GDM1 (cell line): Measurements from ENCODE around the gene CDYL2.
"Not testable (repeated sequence)": the region's sequence is repeated elsewhere in the genome, so short reads cannot be mapped to it uniquely, and the experiment has no call there.

Experiments
- DNase-seq: peaks from one replicate; lab custom pipeline; 2025; lab: John Stamatoyannopoulos, UW

CDYL2 gene

DNA sequence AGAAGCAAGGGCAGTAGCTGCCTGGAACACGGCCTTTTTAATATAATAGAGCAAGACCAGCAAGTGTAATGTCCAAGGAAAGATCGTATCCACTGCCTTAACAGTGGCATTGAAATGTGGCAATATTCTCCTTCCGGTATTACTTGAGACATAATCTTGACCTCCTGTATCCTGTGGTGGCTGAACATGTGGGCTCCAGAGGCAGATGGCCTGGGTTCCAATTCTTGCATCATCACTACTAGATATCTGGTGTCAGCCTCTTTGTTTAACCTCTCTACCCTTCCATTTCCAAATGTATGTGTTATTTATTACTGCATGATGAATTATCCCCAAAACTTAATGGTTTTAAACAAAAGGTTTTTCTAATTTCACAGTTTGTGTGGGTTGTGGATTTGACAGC lies 3.5 kb upstream of the CDYL2 start:
- DNase-seq, result no peak

DNA sequence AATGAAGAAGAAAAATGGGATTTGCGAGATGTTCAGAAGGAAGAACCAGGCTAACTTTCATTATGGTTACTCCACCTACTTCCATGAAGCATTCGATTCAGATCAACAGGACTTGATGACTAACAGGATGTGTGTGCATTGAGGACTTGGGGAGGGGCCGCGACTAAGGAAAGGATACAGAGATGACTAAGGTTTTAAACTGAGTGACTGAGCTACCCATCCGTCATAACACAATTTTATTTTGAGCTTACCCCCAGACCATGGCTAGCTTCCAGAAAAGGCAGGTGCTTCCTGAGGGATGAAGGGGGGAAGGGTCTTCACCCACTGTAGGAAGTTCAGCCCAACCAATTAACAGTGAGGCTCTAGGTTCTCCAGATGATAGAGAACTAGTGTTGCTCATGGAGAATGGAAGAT lies 2.5 kb upstream of the CDYL2 start:
- DNase-seq, result no peak

DNA sequence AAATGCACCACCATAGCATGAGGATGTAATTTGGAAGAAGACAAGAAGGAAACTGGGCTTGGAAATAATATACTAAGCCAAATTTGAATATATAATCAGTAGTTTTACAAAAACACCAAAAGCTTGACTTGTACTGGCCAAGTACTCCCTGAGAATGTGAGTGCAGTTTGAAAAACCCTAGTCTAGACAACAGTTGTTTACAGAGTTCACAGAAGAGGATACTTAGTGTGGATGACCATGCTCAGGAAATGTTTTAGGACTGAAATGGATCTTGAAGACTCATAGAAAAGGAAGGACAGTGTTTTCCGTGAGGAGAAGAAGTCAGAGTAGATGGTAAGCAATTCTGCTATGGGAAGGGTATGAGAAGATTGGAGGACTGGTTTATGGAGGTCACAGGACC lies 1.9 kb upstream of the CDYL2 start:
- no peak for DNase-seq

DNA sequence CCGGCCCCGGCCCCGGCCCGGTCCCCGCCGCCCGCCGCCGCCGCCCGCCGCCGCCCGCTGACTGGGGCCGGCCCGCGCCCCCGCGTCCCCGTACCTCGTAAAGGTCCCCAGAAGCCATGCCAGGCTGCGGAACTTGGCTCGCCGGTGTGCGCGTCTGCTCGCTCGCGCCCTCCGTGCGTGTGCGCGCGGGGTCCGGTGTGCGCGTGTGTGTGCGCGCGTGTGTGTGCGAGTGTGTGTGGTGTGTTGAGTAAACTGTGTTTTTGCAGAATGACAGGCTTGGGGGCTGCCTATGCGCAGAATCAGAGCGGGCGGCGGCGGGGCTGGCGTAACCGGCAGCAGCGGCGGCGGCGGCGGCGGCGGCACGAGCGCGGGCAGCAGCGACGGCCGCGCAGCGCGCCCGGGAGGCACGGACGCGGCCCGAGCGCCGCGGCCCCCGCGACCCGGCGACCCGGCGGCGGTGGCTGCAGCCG lies 307 bp downstream of the CDYL2 start:
- DNase-seq, result no peak

DNA sequence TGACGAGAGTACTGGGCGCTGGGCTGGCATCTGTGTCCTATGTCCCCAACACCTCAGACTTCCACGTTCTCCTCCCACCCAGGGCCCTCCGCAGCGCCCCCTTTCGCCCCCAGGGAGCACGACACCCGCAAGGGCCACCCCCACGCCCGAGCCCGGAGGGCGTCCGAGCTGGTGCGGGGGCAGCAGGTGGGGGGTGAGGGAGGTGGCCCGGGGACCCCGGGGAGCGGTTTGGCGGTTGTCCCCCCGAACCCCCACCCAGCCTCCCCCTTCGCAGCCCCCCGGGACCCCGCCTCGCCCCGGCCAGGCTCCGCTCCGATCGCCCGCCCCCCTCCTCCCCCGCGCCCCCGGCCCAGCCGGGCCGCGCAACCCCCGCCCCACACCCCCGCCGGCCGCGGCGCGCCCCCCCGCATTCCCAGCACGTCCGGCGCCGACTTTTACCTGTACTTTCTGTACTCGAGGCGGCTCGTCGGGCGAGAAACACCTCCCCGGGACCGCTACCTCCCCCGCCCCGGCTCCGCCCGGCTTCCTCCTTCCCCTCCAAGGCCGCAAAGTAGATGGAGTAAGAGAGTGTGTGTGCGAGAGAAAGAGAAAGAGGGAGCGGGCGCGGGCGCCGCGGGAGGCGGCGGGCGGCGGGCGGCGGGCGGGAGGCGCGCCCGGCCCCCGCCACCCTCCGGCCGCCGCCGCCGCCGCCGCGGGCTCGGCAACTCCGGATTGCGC lies 901 bp downstream of the CDYL2 start:
- DNase-seq, result no peak

DNA sequence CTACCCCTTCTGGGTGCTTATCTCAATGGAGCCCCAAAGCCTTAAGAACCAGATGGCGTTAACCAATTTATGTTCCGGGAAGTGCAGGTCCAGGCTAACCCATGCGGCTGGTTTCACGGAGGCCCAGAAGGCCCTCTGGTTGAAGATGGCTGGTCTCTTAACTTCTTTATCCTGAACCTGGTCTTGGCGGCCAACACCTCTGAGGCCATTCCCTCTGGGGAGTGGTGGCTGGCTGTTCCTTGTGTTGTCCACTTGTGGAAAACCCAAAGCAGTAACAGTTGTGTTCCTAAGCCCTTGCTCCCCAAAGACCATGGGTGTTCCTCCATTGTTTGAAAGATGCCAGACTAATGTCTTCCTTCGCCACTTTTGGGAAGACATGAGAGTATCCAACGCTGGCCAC lies 1.5 kb downstream of the CDYL2 start:
- no peak for DNase-seq

DNA sequence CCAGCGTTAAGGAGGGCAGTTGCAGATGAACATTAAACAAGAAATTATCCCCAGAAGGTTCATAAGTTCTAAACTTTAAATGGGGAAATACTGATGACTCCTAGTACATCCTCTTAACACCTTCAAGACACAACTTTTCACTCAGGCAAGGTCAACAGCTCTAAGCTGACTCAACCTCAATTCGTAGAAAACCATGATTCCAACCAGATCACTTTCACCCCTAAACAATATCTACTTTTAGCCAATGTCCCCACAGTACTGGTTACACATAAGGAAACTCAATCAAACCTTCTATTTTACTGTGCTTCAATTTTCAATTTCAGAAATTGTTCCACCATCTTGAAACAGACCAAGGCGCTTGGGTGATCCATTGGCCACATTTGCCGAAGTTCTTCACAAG lies 2.3 kb downstream of the CDYL2 start:
- no peak for DNase-seq

DNA sequence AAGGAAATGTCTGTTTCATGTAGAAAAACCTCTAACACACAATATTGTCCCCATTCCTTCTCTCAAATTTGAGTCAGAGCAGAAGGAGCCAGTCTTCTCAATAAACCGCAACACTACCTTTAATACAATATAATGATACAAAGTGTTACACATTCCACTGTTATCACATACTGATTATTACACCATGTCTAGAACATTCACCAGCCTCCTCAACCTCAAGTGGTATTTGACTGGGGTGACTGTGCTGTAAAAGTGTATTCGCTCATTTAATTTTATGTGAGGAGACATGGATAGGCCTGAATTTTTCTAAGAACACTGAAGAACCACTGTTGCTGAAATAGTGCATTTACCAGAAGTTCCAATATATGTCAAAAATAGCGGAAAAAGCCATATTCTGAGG lies 10.3 kb downstream of the CDYL2 start:
- no peak for DNase-seq

DNA sequence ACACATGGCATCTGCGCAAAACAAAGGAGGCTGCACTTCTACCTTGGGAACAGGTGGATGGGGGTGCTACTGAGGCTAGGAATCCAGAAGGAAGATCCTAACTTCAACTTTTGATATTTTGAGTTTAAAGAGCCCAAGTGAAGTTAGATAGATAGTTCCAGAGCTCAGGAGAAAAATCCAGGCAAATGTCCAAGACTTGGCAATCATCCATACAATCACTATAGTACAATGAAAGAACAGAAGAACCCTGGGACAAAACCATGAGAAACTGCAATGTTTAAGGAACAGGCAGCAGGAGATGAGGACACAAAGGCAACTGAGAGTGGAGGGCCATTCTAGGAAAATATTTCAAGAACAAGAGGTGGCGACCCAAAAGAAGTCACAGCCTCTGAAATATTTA lies 12.4 kb downstream of the CDYL2 start:
- DNase-seq, result no peak

DNA sequence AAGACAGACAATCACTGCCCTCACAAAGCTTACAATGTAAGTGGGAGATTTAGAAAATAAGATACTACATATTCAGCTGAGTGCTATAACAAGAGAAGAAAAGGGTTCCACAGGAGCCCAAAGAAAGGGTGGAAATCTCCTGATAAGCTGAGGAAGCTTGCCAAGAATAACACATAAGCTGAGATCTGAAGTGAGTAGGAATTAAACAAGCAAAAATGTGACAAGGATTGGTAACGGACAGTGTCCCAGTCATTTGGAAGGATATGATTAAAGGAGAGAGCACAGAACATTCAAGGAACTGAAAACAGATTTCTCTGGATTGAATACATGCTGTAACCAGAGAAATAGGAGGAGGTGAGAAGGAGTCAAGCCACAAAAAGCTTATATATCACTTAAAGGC lies 13.0 kb downstream of the CDYL2 start:
- DNase-seq, result no peak

DNA sequence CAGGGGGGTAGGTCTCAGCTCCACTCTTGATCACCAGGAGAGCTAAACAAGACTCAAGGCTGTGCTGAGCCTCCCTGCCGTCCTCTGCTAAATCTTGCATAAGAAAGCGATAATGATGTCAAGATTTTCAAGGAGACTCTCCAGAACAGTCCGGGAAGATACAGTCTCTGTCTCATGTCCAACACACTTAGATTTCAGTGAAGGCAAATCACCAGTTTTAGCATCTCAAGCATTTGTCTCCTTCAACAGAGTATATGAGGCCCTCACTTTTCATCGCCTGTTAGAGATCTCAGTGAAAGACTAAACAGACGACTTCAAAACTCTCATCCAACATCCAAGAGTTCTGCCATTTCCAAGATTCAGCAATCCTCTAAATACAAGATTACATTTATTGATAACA lies 13.6 kb downstream of the CDYL2 start:
- DNase-seq, result no peak

DNA sequence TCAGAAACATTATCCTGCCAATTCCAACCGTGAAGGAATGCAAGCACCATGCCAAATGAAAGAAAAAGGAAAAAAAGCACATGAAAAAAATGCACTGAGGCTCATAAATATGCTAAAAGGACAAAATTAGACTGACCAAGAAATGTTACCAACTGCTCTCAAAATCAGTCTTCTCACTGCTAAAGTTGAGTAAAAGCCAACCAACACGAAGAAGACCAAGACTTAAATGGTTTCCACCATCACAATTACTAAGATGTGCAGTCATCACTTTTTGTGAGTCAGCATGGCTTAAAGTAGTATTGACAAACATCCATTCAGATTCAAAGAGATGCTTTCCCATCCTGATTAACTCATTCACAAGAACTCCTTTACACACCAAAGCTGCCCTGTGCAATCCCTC lies 16.4 kb downstream of the CDYL2 start:
- DNase-seq, result no peak

DNA sequence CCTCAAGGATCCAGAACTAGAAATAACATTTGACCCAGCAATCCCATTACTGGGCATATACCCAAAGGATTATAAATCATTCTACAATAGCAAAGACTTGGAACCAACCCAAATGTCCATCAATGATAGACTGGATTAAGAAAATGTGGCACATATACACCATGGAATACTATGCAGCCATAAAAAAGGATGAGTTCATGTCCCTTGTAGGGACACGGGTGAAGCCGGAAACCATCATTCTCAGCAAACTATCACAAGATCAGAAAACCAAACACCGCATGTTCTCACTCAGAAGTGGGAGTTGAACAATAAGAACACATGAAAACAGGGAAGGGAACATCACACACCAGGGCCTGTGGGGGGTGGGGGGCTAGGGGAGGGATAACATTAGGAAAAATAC lies 17.8 kb downstream of the CDYL2 start:
- not testable (repeated sequence) for DNase-seq

DNA sequence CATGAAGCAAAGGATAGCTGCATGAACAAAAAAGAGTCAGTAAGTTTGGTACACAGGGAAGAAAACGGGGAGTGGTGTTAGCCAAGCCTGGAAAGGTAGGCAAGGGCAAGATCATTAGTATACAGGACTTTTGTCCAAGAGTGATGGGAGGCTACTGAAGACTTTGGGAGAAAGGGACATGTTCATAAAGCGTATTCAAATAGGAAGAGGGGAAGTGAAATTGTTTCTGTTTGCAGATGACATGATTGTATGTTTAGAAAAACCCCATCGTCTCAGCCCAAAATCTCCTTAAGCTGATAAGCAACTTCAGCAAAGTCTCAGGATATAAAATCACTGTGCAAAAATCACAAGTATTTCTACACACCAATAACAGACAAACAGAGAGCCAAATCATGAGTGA lies 19.4 kb downstream of the CDYL2 start:
- no peak for DNase-seq

DNA sequence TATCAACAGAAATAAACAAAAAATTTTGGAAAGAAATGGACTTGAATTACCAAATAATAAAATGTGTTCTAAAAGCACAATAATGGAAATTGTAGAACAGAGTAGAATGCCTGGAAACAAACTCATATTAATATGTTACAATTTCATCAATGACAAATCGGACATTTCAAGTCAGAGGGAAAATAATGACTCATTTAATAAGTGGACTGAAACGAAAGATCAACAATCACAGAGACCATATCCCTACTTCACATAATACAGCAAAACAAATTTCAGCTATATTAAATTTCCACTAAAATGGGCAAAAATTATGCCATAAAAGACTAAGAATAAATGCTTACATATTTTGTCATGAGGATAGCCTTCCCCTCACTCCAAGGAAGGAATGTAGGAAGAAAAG lies 25.7 kb downstream of the CDYL2 start:
- DNase-seq, result no peak

DNA sequence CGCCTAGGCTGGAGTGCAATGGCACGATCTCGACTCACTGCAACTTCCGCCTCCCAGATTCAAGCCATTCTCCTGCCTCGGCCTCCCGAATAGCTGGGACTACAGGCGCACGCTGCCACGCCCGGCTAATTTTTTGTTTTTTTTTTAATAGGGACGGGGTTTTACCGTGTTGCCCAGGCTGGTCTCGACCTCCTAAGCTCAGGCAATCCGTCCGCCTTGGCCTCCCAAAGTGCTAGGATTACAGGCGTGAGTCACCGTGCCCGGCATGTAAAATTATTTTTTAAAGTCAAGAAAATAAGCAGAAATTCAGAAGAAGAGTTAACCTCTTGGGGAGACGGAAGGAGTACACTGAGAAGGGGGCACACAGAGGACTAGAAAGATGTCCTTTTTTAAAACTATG lies 27.5 kb downstream of the CDYL2 start:
- no peak for DNase-seq

DNA sequence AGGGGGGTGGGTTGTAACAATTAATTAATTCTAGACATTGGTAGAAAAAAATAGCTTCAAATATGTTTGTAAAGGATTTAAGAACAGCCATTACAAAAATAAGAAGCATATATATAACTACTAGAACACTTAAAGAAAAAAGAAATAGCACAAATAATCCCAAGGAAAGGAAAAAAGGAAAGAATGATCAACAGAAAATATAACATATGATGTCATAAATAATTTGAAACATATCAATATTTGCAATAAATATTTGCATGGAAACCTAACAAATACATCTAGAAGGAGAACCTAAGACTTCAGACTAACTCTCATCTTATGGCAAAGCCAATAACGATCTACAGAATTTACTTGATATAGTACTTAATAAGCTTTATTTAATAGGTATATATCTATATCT lies 28.9 kb downstream of the CDYL2 start:
- DNase-seq, result no peak

DNA sequence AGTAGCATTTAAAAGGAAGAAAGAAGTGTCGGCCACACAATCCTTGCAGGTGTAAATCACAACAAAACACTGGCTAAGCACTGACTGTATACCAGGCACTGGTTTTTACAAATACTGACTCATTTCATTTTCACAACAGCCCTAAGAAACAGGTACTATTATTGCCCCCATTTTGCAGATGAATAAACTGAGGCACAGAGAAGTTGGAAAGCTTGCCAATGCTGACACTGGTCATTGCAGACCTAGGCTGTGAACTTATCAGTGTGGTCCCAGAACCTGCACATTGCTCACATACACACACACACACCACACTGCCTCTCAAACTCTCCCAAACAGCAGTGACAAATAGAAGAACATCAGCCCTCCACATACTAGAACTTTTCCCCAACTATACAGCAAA lies 37.6 kb downstream of the CDYL2 start:
- no peak for DNase-seq

DNA sequence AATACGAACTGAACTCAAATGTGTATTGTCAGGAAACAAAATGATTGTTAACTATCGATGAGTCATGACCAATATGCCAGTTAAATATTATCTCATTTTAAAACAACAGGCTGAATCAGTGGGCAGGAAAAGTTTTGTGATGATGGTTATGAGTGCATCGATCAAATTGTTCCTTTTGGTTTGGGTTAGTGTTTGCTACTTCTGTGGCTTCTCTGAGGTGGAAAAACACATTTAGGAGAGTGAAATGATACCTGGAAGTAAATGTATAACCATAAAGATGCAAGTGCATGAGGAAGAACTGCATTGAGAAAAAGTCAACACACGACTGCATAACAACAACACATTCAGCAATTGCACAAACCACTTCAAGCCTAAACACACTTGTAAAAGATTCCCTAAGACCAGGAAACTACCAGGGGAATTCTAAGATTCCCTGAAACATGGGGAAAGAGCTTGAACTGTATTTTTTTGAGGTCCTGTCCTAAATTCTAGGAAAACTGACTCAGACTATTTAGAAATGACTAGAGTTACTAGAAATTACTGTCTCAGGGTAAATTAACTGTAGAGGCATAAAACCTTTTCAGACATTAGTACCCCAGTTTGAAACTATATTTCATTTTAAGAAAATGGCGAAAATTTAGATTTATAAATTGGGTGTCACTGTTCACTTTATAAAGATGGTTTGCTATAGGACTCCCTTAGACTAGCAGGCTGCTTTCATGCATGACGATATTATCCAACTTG lies 44.8 kb downstream of the CDYL2 start:
- DNase-seq, result no peak

DNA sequence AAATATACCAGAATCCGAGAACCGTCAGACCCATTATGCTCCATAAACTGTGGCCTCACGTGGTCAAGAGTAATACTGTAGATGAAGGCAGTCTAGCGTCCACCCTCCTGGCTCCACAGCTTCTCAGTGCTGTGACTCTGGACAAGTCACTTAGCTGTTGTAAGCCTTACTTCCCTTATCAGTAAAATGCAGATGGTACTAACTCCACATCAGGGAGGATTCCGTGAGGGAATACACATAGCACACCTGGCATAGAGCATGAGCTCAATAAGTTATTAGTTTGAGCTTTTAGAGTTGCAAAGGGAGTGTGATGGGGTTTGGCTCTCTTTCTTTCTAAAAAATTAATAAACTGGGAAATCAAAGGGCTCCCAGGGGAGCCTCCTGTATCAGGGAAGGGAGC lies 49.9 kb downstream of the CDYL2 start:
- DNase-seq, result no peak

DNA sequence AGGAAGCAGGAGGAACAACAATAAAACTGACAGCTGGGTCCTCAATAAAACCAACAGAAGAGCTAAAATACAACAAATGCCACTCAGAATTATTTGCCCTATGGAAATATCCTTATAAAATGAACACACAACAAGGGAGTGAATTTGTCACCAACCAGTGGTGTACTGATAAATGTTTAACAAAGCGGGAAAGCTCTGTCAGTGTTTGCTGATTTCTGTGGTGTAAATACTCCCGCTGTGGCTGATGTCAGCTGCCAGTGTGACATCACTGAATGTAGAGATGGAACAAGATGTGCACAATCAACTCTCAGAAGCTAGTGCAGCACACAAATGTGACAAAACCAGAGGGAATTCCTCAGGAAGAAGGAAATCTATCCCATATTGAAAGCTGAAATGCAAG lies 51.9 kb downstream of the CDYL2 start:
- no peak for DNase-seq

DNA sequence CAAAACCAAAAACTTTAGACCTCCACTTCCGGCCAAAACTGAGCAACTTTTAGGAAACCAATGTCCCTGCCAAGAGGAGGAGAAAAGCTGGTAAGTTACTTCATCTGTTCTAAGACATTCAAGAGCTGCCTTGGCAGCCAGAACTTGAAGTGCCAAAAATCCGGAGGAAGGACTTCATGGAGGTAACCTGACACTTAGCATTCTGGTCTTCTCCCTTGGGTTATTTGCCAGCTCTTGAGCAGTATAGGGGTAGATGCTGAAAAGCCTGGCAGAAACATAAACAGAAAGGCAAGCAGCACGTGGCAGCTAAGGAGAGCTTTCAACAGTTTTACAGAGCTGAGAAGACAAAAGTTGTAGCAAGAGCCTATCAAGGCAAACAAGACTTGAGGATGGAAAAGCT lies 53.2 kb downstream of the CDYL2 start:
- DNase-seq, result no peak

DNA sequence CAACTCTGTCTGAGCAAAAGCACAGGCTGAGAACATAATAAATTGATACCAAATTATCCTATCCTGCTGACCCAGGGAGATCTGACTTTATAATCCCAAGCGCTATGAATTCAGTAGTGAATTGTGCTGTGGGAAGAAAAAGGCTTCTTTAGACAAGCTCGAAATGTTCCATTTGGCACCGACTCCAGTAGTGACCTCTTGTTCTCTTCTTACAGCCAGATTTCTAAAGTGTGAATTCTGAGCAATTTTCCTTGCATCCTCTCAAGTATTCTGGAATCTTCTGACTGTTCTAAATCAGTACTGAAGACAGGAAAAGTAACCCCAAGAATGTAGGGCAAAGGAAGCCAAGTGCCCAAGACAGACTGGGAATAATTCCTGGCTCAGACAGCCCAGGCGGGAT lies 58.2 kb downstream of the CDYL2 start:
- DNase-seq, result no peak

DNA sequence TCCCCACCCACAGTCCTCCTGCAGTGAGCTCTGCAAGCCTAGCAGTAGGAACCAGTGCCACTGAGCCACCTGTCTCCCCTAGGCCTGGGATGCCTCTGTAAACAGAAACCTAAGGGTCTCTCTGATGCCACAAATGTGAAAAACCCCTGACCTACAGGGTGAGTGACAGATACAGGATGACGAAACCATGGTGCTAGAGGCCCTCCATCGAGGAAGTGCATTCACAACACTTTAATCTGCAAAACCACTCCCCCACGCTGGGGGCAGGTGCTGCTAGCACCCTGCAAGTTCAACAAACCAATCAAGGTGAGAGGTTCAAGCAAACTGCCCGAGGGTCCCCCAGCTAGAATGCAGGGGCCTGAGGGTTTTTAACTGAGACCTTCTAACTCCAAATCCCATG lies 59.5 kb downstream of the CDYL2 start:
- DNase-seq, result no peak
